IMR-90 (cell line): ENCODE measurements around the gene PNMA6F. TPM values are rescaled to one million over a fixed set of nuclear protein-coding genes. Genes with fewer than 3 reads are reported as not detected.

Experiments used
- ATAC-seq: fragments of 200-7000 bp; cut with Tn5 transposase; 2 replicates; pipeline ENCODE4 v1.9.1; 2020; ENCODE audit warnings: low read depth, mild to moderate bottlenecking, moderate library complexity
- BruUV-seq: library from RNA; stranded (reverse); fragments of 400-500 nt; replicated peaks from 2 replicates; lab custom pipeline; 2021; lab: Mats Ljungman, UMichigan
- CTCF ChIA-PET: fragments of 300-600 bp; formaldehyde crosslinking; extraction: SDS; loops from one replicate; lab custom pipeline; 2021; ENCODE audit warnings: antibody characterized with exemption; lab: Yijun Ruan, JAX
- POLR2A ChIA-PET: fragments of 300-600 bp; sonication (Branson Sonifier 250); formaldehyde crosslinking; loops from one replicate; lab custom pipeline; 2022; ENCODE audit warnings: antibody characterized with exemption; ENCODE audit not compliant: unreplicated experiment; lab: Charles Lee
- DNase-seq: peaks from one replicate; pipeline ENCODE4 v3.0.0; 2013
- H2AFZ ChIP-seq: replicated peaks from 2 replicates; pipeline ENCODE3; 2013; ENCODE audit warnings: low read length, mild to moderate bottlenecking; ENCODE audit not compliant: poor library complexity
- H2AK5ac ChIP-seq: 2 replicates; pipeline ENCODE4 v1.6.1; 2013; ENCODE audit warnings: low read depth, low read length, inconsistent platforms
- H2AK9ac ChIP-seq: replicated peaks from 2 replicates; pipeline ENCODE3; 2013; ENCODE audit warnings: mild to moderate bottlenecking, low read depth, low read length, moderate library complexity; ENCODE audit not compliant: poor library complexity
- H2BK120ac ChIP-seq: 2 replicates; pipeline ENCODE4 v1.6.1; 2013; ENCODE audit warnings: low read depth, low read length, inconsistent platforms
- H2BK15ac ChIP-seq: 3 replicates; pipeline ENCODE4 v1.6.1; 2013; ENCODE audit warnings: low read depth, low read length, inconsistent platforms
- H2BK20ac ChIP-seq: 2 replicates; pipeline ENCODE4 v1.6.1; 2013; ENCODE audit warnings: low read depth, mild to moderate bottlenecking, inconsistent platforms, low read length, moderate library complexity
- H2BK5ac ChIP-seq: 2 replicates; pipeline ENCODE4 v1.6.1; 2013; ENCODE audit warnings: mild to moderate bottlenecking, low read depth, low read length, inconsistent platforms; ENCODE audit not compliant: poor library complexity, severe bottlenecking
- H3K14ac ChIP-seq: replicated peaks from 2 replicates; pipeline ENCODE4 v1.6.1; 2013; ENCODE audit warnings: low read depth, low read length, inconsistent platforms
- H3K18ac ChIP-seq: 2 replicates; pipeline ENCODE4 v1.6.1; 2013; ENCODE audit warnings: low read depth, low read length, control low read depth
- H3K23ac ChIP-seq: 2 replicates; pipeline ENCODE4 v1.6.1; 2013; ENCODE audit warnings: low read depth, low read length, inconsistent platforms
- H3K27ac ChIP-seq: 2 replicates; pipeline ENCODE4 v1.5.1; 2013; ENCODE audit warnings: mild to moderate bottlenecking, control low read depth, low read length; ENCODE audit not compliant: insufficient read depth
- H3K27me3 ChIP-seq: 2 replicates; pipeline ENCODE4 v1.6.1; 2013; ENCODE audit warnings: low read length; ENCODE audit not compliant: control insufficient read depth, insufficient read depth
- H3K36me3 ChIP-seq: 2 replicates; pipeline ENCODE4 v1.6.1; 2013; ENCODE audit warnings: low read length, mixed read lengths; ENCODE audit not compliant: control insufficient read depth, insufficient read depth
- H3K4ac ChIP-seq: 2 replicates; pipeline ENCODE4 v1.6.1; 2013; ENCODE audit warnings: low read depth, low read length, inconsistent platforms
- H3K4me1 ChIP-seq: 2 replicates; pipeline ENCODE4 v1.6.1; 2013; ENCODE audit warnings: low read length, mixed read lengths; ENCODE audit not compliant: control insufficient read depth, insufficient read depth
- H3K4me2 ChIP-seq: 2 replicates; pipeline ENCODE4 v1.6.1; 2013; ENCODE audit warnings: low read depth, mild to moderate bottlenecking, control low read depth, low read length, moderate library complexity
- H3K4me3 ChIP-seq: 2 replicates; pipeline ENCODE4 v1.5.1; 2013; ENCODE audit warnings: low read depth, mild to moderate bottlenecking, control low read depth, low read length, moderate library complexity; ENCODE audit not compliant: insufficient read depth
- H3K56ac ChIP-seq: 2 replicates; pipeline ENCODE4 v1.6.1; 2013; ENCODE audit warnings: low read length, inconsistent platforms; ENCODE audit not compliant: insufficient read depth; ENCODE audit errors: extremely low read depth
- H3K79me1 ChIP-seq, 2 experiments: 2 replicates each; pipeline ENCODE4 v1.6.1; 2013; ENCODE audit warnings: low read length in 2 of 2, inconsistent platforms in 1 of 2, low read depth in 1 of 2
- H3K9ac ChIP-seq: 2 replicates; pipeline ENCODE4 v1.6.1; 2013; ENCODE audit warnings: low read depth, low read length, control low read depth
- H3K9me1 ChIP-seq: 2 replicates; pipeline ENCODE4 v1.6.1; 2013; ENCODE audit warnings: low read length, inconsistent platforms; ENCODE audit not compliant: insufficient read depth
- H3K9me3 ChIP-seq: 2 replicates; pipeline ENCODE4 v1.6.1; 2013; ENCODE audit warnings: low read length; ENCODE audit not compliant: control insufficient read depth, insufficient read depth
- H4K20me1 ChIP-seq: 2 replicates; pipeline ENCODE4 v1.6.1; 2013; ENCODE audit warnings: low read length, inconsistent platforms; ENCODE audit not compliant: insufficient read depth
- H4K5ac ChIP-seq: 2 replicates; pipeline ENCODE4 v1.6.1; 2013; ENCODE audit warnings: mild to moderate bottlenecking, low read depth, low read length, control low read depth
- H4K8ac ChIP-seq, 2 experiments: 2 replicates each; pipeline ENCODE4 v1.6.1; 2013; ENCODE audit warnings: low read depth in 2 of 2, low read length in 2 of 2, control low read depth in 1 of 2, inconsistent platforms in 1 of 2
- H4K91ac ChIP-seq: 2 replicates; pipeline ENCODE4 v1.6.1; 2013; ENCODE audit warnings: low read depth, low read length, inconsistent platforms; ENCODE audit not compliant: insufficient read depth
- BHLHE40 ChIP-seq: fragments of 150-350 bp; IDR thresholded peaks from 2 replicates; pipeline ENCODE4 v1.6.1; 2016; ENCODE audit warnings: mild to moderate bottlenecking, low read depth, low read length
- CEBPB ChIP-seq: IDR thresholded peaks from 2 replicates; pipeline ENCODE4 v1.6.1; 2012; ENCODE audit warnings: low read depth, low read length, improper control_type of control experiment
- CHD1 ChIP-seq: IDR thresholded peaks from 2 replicates; pipeline ENCODE4 v1.6.1; 2012; ENCODE audit warnings: low read depth, low read length, improper control_type of control experiment
- FOS ChIP-seq: fragments of 150-350 bp; IDR thresholded peaks from 2 replicates; pipeline ENCODE4 v1.6.1; 2016; ENCODE audit warnings: low read depth, low read length
- MAFK ChIP-seq: IDR thresholded peaks from 2 replicates; pipeline ENCODE4 v1.6.1; 2012; ENCODE audit warnings: low read depth, low read length, improper control_type of control experiment
- MAZ ChIP-seq: IDR thresholded peaks from 2 replicates; pipeline ENCODE4 v1.6.1; 2012; ENCODE audit warnings: low read depth, mild to moderate bottlenecking, low read length, improper control_type of control experiment, moderate library complexity, borderline replicate concordance
- MXI1 ChIP-seq: IDR thresholded peaks from 2 replicates; pipeline ENCODE4 v1.6.1; 2012; ENCODE audit warnings: low read depth, mild to moderate bottlenecking, low read length, moderate library complexity, borderline replicate concordance
- NFE2L2 ChIP-seq: fragments of 150-350 bp; IDR thresholded peaks from 2 replicates; pipeline ENCODE4 v1.6.1; 2016; ENCODE audit warnings: low read depth, mild to moderate bottlenecking, low read length
- POLR2A ChIP-seq: IDR thresholded peaks from 2 replicates; pipeline ENCODE4 v1.6.1; 2012; ENCODE audit warnings: mild to moderate bottlenecking, low read depth, low read length
- RAD21 ChIP-seq: IDR thresholded peaks from 2 replicates; pipeline ENCODE4 v1.6.1; 2012; ENCODE audit warnings: low read length, improper control_type of control experiment
- RCOR1 ChIP-seq: IDR thresholded peaks from 2 replicates; pipeline ENCODE4 v1.6.1; 2012; ENCODE audit warnings: mild to moderate bottlenecking, low read length, improper control_type of control experiment; ENCODE audit not compliant: insufficient replicate concordance
- RFX5 ChIP-seq: IDR thresholded peaks from 2 replicates; pipeline ENCODE4 v1.8.0; 2012; ENCODE audit warnings: low read depth, mild to moderate bottlenecking, low read length, moderate library complexity
- SMC3 ChIP-seq: fragments of 150-350 bp; IDR thresholded peaks from 2 replicates; pipeline ENCODE4 v1.6.1; 2016; ENCODE audit warnings: low read depth, mild to moderate bottlenecking, antibody characterized with exemption, low read length, moderate library complexity
- WGBS, 2 experiments: methylation state at CpG; one replicate each; pipeline versions ENCODE4 v1.1.5 to v1.1.7; 2013; ENCODE audit warnings: missing lambda C conversion rate in 2 of 2; ENCODE audit not compliant: insufficient read length in 1 of 2; ENCODE audit errors: extremely low coverage in 2 of 2; 5-methylcytosine and 5-hydroxymethylcytosine counted together
- dilution Hi-C: fragments of 300-500 bp; cut with HindIII; formaldehyde crosslinking; loops from one replicate; pipeline ENCODE4 v1.14.3; 2018; ENCODE audit warnings: low sequenced_read_pairs; ENCODE audit not compliant: unreplicated experiment
- in situ Hi-C: fragments of 300-500 bp; cut with MboI; formaldehyde crosslinking; loops from 3 replicates; pipeline ENCODE4 v1.14.3; 2019; ENCODE audit warnings: low sequenced_read_pairs, inconsistent platforms, mixed read lengths
- intact Hi-C: fragments of 100-400 bp; cut with micrococcal nuclease; formaldehyde crosslinking; loops from 2 replicates; pipeline ENCODE4 v1.10.0; 2022
- polyA plus RNA-seq, 3 experiments: library from polyadenylated mRNA; depleted of rRNA; stranded (reverse); fragments of >200 nt; gene quantifications; 2 replicates each; pipeline ENCODE4 v1.2.3, GENCODE V29; 2012; ENCODE audit warnings: low replicate concordance in 1 of 3
- total RNA-seq: library from RNA; depleted of rRNA; stranded (reverse); fragments of >200 nt; gene quantifications from 2 replicates; pipeline ENCODE4 v1.2.3, GENCODE V29; 2012
- TF ChIP-seq, protein P1 (sequence below): conservative IDR thresholded peaks from 2 replicates; pipeline ENCODE4 v1.5.1; 2012; ENCODE audit warnings: mild to moderate bottlenecking, low read depth, low read length, improper control_type of control experiment
- TF ChIP-seq, protein P2 (sequence below): fragments of 150-350 bp; IDR thresholded peaks from 2 replicates; pipeline ENCODE4 v1.6.1; 2017; ENCODE audit warnings: mild to moderate bottlenecking, antibody characterized with exemption, low read length, low read depth
- TF ChIP-seq, protein P3 (sequence below): fragments of 150-350 bp; IDR thresholded peaks from 2 replicates; pipeline ENCODE4 v1.6.1; 2016; ENCODE audit warnings: low read depth, mild to moderate bottlenecking, low read length, moderate library complexity, borderline replicate concordance

PNMA6F gene
- total and polyA plus RNA-seq, 2 of the 4 experiments (the other 2 are of a cell fraction) = not detected

DNA sequence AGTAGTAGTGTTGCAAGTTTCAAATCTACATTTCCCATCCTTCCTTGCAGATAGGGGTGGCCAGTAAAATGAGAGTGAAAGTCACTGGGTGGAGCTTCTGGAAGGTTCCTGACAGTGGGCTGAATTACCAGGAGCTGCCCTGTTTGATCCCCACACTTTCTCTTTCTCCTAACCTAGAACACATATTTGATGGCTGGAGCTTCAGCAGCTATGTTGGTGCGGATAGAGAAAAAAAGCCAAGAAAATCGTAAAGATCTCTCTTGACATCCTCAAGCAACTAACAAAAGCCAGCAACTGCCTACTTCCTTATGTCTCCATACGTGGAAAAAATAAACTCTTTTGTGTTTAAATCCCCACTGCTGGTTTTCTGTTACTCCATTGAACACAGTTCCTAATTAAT, 44.6 kb upstream of the PNMA6F start:
- no peak overlapping the region for H3K9ac ChIP-seq
- H3K4me2 ChIP-seq = no peak overlapping the region
- H4K91ac ChIP-seq = no peak overlapping the region
- TF ChIP-seq RAD21 = no peak
- TF ChIP-seq RCOR1 = no peak
- TF ChIP-seq, protein P1, sequence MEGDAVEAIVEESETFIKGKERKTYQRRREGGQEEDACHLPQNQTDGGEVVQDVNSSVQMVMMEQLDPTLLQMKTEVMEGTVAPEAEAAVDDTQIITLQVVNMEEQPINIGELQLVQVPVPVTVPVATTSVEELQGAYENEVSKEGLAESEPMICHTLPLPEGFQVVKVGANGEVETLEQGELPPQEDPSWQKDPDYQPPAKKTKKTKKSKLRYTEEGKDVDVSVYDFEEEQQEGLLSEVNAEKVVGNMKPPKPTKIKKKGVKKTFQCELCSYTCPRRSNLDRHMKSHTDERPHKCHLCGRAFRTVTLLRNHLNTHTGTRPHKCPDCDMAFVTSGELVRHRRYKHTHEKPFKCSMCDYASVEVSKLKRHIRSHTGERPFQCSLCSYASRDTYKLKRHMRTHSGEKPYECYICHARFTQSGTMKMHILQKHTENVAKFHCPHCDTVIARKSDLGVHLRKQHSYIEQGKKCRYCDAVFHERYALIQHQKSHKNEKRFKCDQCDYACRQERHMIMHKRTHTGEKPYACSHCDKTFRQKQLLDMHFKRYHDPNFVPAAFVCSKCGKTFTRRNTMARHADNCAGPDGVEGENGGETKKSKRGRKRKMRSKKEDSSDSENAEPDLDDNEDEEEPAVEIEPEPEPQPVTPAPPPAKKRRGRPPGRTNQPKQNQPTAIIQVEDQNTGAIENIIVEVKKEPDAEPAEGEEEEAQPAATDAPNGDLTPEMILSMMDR = no peak
- no peak for TF ChIP-seq RFX5
- TF ChIP-seq FOS = no peak
- no peak for TF ChIP-seq MAFK
- TF ChIP-seq, protein P2, sequence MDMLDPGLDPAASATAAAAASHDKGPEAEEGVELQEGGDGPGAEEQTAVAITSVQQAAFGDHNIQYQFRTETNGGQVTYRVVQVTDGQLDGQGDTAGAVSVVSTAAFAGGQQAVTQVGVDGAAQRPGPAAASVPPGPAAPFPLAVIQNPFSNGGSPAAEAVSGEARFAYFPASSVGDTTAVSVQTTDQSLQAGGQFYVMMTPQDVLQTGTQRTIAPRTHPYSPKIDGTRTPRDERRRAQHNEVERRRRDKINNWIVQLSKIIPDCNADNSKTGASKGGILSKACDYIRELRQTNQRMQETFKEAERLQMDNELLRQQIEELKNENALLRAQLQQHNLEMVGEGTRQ = no peak
- no peak for TF ChIP-seq BHLHE40
- TF ChIP-seq CEBPB = no peak
- no peak for TF ChIP-seq MXI1
- TF ChIP-seq SMC3 = no peak
- no peak for TF ChIP-seq NFE2L2
- TF ChIP-seq CHD1 = no peak
- TF ChIP-seq POLR2A = no peak
- TF ChIP-seq MAZ = no peak
- TF ChIP-seq, protein P3, sequence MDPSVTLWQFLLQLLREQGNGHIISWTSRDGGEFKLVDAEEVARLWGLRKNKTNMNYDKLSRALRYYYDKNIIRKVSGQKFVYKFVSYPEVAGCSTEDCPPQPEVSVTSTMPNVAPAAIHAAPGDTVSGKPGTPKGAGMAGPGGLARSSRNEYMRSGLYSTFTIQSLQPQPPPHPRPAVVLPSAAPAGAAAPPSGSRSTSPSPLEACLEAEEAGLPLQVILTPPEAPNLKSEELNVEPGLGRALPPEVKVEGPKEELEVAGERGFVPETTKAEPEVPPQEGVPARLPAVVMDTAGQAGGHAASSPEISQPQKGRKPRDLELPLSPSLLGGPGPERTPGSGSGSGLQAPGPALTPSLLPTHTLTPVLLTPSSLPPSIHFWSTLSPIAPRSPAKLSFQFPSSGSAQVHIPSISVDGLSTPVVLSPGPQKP = no peak
- in situ Hi-C loops (no loop called here), dilution Hi-C loops (no loop called here), intact Hi-C loops (no loop called here)
- H3K36me3 ChIP-seq = no peaks in the 10 kb centered on the region
- no CpG with 5 or more reads among the region's 3 CpGs for WGBS, 2 experiments
- H3K27ac ChIP-seq = no peak overlapping the region
- H3K9me3 ChIP-seq = no peaks in the 10 kb centered on the region
- H2BK15ac ChIP-seq = no peak overlapping the region
- no peak overlapping the region for H3K14ac ChIP-seq
- H3K9me1 ChIP-seq = no peaks in the 10 kb centered on the region
- H2AK5ac ChIP-seq = no peak overlapping the region
- H3K4ac ChIP-seq = no peak overlapping the region
- H2BK5ac ChIP-seq = no peak overlapping the region
- DNase-seq (no peak), ATAC-seq (no peak)
- no peak overlapping the region for H3K23ac ChIP-seq
- no peak overlapping the region for H2AFZ ChIP-seq
- no peak overlapping the region for H3K18ac ChIP-seq
- H3K27me3 ChIP-seq = peaks cover 2% of the 10 kb centered on the region; the same call in 1 of the 2 replicates
- no peak overlapping the region for H3K56ac ChIP-seq
- H2BK20ac ChIP-seq = no peak overlapping the region
- no peaks in the 10 kb centered on the region for H4K20me1 ChIP-seq
- H3K4me1 ChIP-seq = no peaks in the 10 kb centered on the region
- BruUV-seq = no TSS peak
- H2BK120ac ChIP-seq = no peak overlapping the region
- H3K79me1 ChIP-seq = no peaks in the 10 kb centered on the region
- no peak overlapping the region for H4K5ac ChIP-seq
- POLR2A ChIA-PET = no interaction called here
- CTCF ChIA-PET = no interaction called here
- H4K8ac ChIP-seq = no peak overlapping the region
- H3K4me3 ChIP-seq = no peak overlapping the region
- no peak overlapping the region for H2AK9ac ChIP-seq
